H9 (cell line): Measurements from ENCODE around the gene BHLHE40. TPM values are rescaled to one million over a fixed set of nuclear protein-coding genes. Genes with fewer than 3 reads are reported as not detected.

Experiments
- DNase-seq: peaks from one replicate; pipeline ENCODE4 v3.0.0-alpha.2; 2017
- H2AFZ ChIP-seq: one replicate; pipeline ENCODE4 v1.6.1; 2013; ENCODE audit warnings: mild to moderate bottlenecking, low read length, control low read depth, moderate library complexity
- H2AK5ac ChIP-seq: 2 replicates; pipeline ENCODE4 v1.6.1; 2013; ENCODE audit warnings: low read length, control low read depth, mixed read lengths; ENCODE audit not compliant: insufficient read length
- H2BK120ac ChIP-seq: one replicate; pipeline ENCODE4 v1.6.1; 2013; ENCODE audit warnings: low read depth, mild to moderate bottlenecking, low read length, control low read depth, inconsistent platforms; ENCODE audit not compliant: poor library complexity, severe bottlenecking
- H2BK12ac ChIP-seq: 2 replicates; pipeline ENCODE4 v1.6.1; 2013; ENCODE audit warnings: low read length, control low read depth, mixed read lengths, low read depth; ENCODE audit not compliant: insufficient read length
- H2BK15ac ChIP-seq: 2 replicates; pipeline ENCODE4 v1.6.1; 2013; ENCODE audit warnings: low read depth, low read length, control low read depth
- H2BK20ac ChIP-seq: one replicate; pipeline ENCODE4 v1.6.1; 2013; ENCODE audit warnings: low read depth, mild to moderate bottlenecking, low read length, control low read depth, inconsistent platforms; ENCODE audit not compliant: poor library complexity, severe bottlenecking
- H2BK5ac ChIP-seq: 2 replicates; pipeline ENCODE4 v1.6.1; 2013; ENCODE audit warnings: low read length, control low read depth, mixed read lengths; ENCODE audit not compliant: insufficient read length
- H3K14ac ChIP-seq: 2 replicates; pipeline ENCODE4 v1.6.1; 2013; ENCODE audit warnings: low read length, control low read depth; ENCODE audit not compliant: insufficient read depth
- H3K18ac ChIP-seq: 2 replicates; pipeline ENCODE4 v1.6.1; 2013; ENCODE audit warnings: low read depth, mild to moderate bottlenecking, mixed read lengths, low read length, control low read depth; ENCODE audit not compliant: insufficient read length
- H3K23ac ChIP-seq: 2 replicates; pipeline ENCODE4 v1.6.1; 2013; ENCODE audit warnings: low read length, control low read depth, mixed read lengths, low read depth; ENCODE audit not compliant: insufficient read length
- H3K23me2 ChIP-seq: 2 replicates; pipeline ENCODE4 v1.6.1; 2013; ENCODE audit warnings: low read depth, mild to moderate bottlenecking, mixed read lengths, low read length, control low read depth; ENCODE audit not compliant: insufficient read length, poor library complexity, severe bottlenecking
- H3K27ac ChIP-seq: 2 replicates; pipeline ENCODE4 v1.5.1; 2013; ENCODE audit warnings: low read length, control low read depth, mixed read lengths, low read depth; ENCODE audit not compliant: insufficient read length
- H3K27me3 ChIP-seq: 2 replicates; pipeline ENCODE4 v1.6.1; 2013; ENCODE audit warnings: low read length, control low read depth, inconsistent platforms; ENCODE audit not compliant: insufficient read depth
- H3K4ac ChIP-seq: 2 replicates; pipeline ENCODE4 v1.6.1; 2013; ENCODE audit warnings: low read depth, mild to moderate bottlenecking, control low read depth, inconsistent platforms, low read length, moderate library complexity
- H3K4me1 ChIP-seq: 2 replicates; pipeline ENCODE4 v1.6.1; 2013; ENCODE audit warnings: low read length, control low read depth, inconsistent platforms; ENCODE audit not compliant: insufficient read depth
- H3K4me2 ChIP-seq: 2 replicates; pipeline ENCODE4 v1.6.1; 2013; ENCODE audit warnings: low read length, control low read depth, mixed read lengths; ENCODE audit not compliant: insufficient read length, insufficient read depth
- H3K56ac ChIP-seq: 2 replicates; pipeline ENCODE4 v1.6.1; 2013; ENCODE audit warnings: low read depth, mild to moderate bottlenecking, mixed read lengths, low read length, control low read depth; ENCODE audit not compliant: insufficient read length
- H3K79me1 ChIP-seq: 2 replicates; pipeline ENCODE4 v1.6.1; 2013; ENCODE audit warnings: low read depth, mild to moderate bottlenecking, moderate library complexity, low read length, control low read depth, inconsistent platforms; ENCODE audit not compliant: insufficient read depth, poor library complexity, severe bottlenecking
- H3K79me2 ChIP-seq: 2 replicates; pipeline ENCODE4 v1.6.1; 2013; ENCODE audit warnings: low read length, control low read depth, inconsistent platforms; ENCODE audit not compliant: insufficient read depth
- H3K9ac ChIP-seq: 2 replicates; pipeline ENCODE4 v1.6.1; 2013; ENCODE audit warnings: low read length, control low read depth, mixed read lengths; ENCODE audit not compliant: insufficient read length; ENCODE audit errors: extremely low read depth
- H3K9me3 ChIP-seq: one replicate; pipeline ENCODE4 v1.6.1; 2013; ENCODE audit warnings: low read depth, low read length, inconsistent platforms; ENCODE audit not compliant: control insufficient read depth
- H3T11ph ChIP-seq: one replicate; pipeline ENCODE4 v1.6.1; 2013; ENCODE audit warnings: mild to moderate bottlenecking, low read length, control low read depth, inconsistent platforms
- H4K20me1 ChIP-seq: one replicate; pipeline ENCODE4 v1.6.1; 2013; ENCODE audit not compliant: control insufficient read depth, insufficient read length, insufficient read depth
- H4K5ac ChIP-seq: 2 replicates; pipeline ENCODE4 v1.6.1; 2013; ENCODE audit warnings: low read depth, mild to moderate bottlenecking, mixed read lengths, low read length, control low read depth; ENCODE audit not compliant: insufficient read length
- H4K8ac ChIP-seq: replicated peaks from 2 replicates; pipeline ENCODE4 v1.6.1; 2013; ENCODE audit warnings: low read length, control low read depth, mixed read lengths, low read depth; ENCODE audit not compliant: insufficient read length
- H4K91ac ChIP-seq: 2 replicates; pipeline ENCODE4 v1.6.1; 2013; ENCODE audit warnings: low read depth, mild to moderate bottlenecking, moderate library complexity, mixed read lengths, low read length, control low read depth; ENCODE audit not compliant: insufficient read length
- H3K27ac Mint-ChIP-seq, 3 experiments: 2 replicates in 2 of 3; 3 replicates in 1 of 3; pipeline ENCODE4 v1.8.0; 2020 to 2021; ENCODE audit warnings: mixed read lengths in 3 of 3, mild to moderate bottlenecking in 1 of 3, moderate library complexity in 1 of 3
- H3K27me3 Mint-ChIP-seq: 2 replicates; pipeline ENCODE4 v1.8.0; 2021; ENCODE audit warnings: low read depth, mild to moderate bottlenecking, moderate library complexity, mixed read lengths
- H3K36me3 Mint-ChIP-seq, 3 experiments: 2 replicates in 2 of 3; 3 replicates in 1 of 3; pipeline ENCODE4 v1.8.0; 2020 to 2021; ENCODE audit warnings: low read depth in 3 of 3, mixed read lengths in 3 of 3; ENCODE audit not compliant: insufficient read depth in 1 of 3
- H3K4me1 Mint-ChIP-seq, 2 experiments: 2 replicates each; pipeline ENCODE4 v1.8.0; 2020; ENCODE audit warnings: mixed read lengths in 2 of 2
- H3K4me3 Mint-ChIP-seq, 2 experiments: 2 replicates in 1 of 2; 3 replicates in 1 of 2; pipeline ENCODE4 v1.8.0; 2020 to 2021; ENCODE audit warnings: mild to moderate bottlenecking in 2 of 2, mixed read lengths in 2 of 2, moderate library complexity in 1 of 2
- H3K9me3 Mint-ChIP-seq, 2 experiments: 2 replicates in 1 of 2; 3 replicates in 1 of 2; pipeline ENCODE4 v1.8.0; 2020; ENCODE audit warnings: mild to moderate bottlenecking in 2 of 2, mixed read lengths in 2 of 2, moderate library complexity in 1 of 2
- CTCF ChIP-seq: fragments of 200-600 bp; sonication (generic); conservative IDR thresholded peaks from 3 replicates; pipeline ENCODE4 v1.8.0; 2021; ENCODE audit warnings: antibody characterized with exemption, mild to moderate bottlenecking
- WGBS: extraction: QIAGEN DNeasy Blood & Tissue Kit; methylation state at CpG from one replicate; pipeline ENCODE4 v1.1.7; 2013; ENCODE audit warnings: missing lambda C conversion rate, low lambda C conversion rate, mixed read lengths; ENCODE audit not compliant: insufficient read length; ENCODE audit errors: extremely low coverage; 5-methylcytosine and 5-hydroxymethylcytosine counted together
- total RNA-seq: library from RNA; stranded (reverse); gene quantifications from 2 replicates; pipeline ENCODE4 v1.2.1, GENCODE V29; 2021

Gene BHLHE40
- total RNA-seq, 1 experiment from 2014 or later = 4.1 TPM

DNA sequence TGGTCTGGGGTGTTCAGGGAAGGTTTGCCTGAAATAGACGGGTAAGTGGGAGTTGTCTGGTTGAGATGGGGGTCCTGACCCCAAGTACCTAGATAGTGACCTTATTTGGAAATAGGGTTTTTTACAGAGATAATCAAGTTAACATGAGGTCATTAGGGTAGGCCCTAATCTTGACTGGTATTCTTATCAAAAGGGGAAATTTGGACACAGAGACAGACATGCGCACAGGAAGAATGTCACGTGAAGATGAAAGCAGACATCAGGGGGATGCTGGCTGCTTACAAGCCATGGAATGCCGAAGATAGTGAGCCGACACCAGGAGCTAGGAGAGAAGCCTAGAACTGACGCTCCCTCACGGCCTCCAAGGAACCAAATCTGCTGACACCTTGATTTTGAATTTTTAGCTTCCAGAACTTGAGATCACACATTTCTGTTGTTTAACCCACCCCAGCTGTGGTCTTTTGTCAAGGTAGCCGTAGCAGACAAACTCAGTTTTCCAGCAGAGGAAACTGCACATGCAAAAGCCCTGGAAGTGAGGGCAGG, 17.1 kb downstream of the BHLHE40 start:
- Histone ChIP-seq H3K27ac (no peak overlapping the region), H3K9me3 (no peaks in the 10 kb centered on the region), H3K23me2 (no peaks in the 10 kb centered on the region), H2AK5ac (no peak overlapping the region), H4K8ac (no peak overlapping the region), H3K14ac (no peak overlapping the region), H4K5ac (no peak overlapping the region), H2BK5ac (no peak overlapping the region), H3T11ph (no peak overlapping the region), H2BK12ac (no peak overlapping the region), H2BK15ac (no peak overlapping the region), H3K4me1 (no peaks in the 10 kb centered on the region), H3K23ac (no peak overlapping the region), H4K20me1 (no peaks in the 10 kb centered on the region), H3K79me1 (no peaks in the 10 kb centered on the region), H3K18ac (no peak overlapping the region), H4K91ac (no peak overlapping the region), H3K56ac (no peak overlapping the region), H3K27me3 (no peaks in the 10 kb centered on the region), H3K79me2 (no peaks in the 10 kb centered on the region), H2BK120ac (no peak overlapping the region), H3K9ac (no peak overlapping the region), H2BK20ac (no peak overlapping the region), H3K4ac (no peak overlapping the region), H2AFZ (no peak overlapping the region), H3K4me2 (no peak overlapping the region)
- Mint-ChIP-seq H3K4me1 (peaks cover 15 to 25% of the 10 kb centered on the region in 2 experiments), H3K9me3 (no peaks in the 10 kb centered on the region), H3K27me3 (peaks cover 7% of the 10 kb centered on the region), H3K4me3 (no peak overlapping the region), H3K27ac (no peak overlapping the region), H3K36me3 (no peaks in the 10 kb centered on the region)
- no peak for TF ChIP-seq CTCF
- no peak for DNase-seq
- WGBS = no CpG with 5 or more reads among the region's 8 CpGs
